BJ (cell line): Measurements from ENCODE around the gene DENND1A. TPM values are rescaled to one million over a fixed set of nuclear protein-coding genes. Genes with fewer than 3 reads are reported as not detected.

Source experiments
- CTCF ChIA-PET: fragments of 350-600 bp; formaldehyde crosslinking; extraction: SDS; loops from one replicate; lab custom pipeline; 2021; ENCODE audit warnings: antibody characterized with exemption, inconsistent platforms; lab: Yijun Ruan, JAX
- POLR2A ChIA-PET: fragments of 300-600 bp; sonication (Branson Sonifier 250); formaldehyde crosslinking; extraction: SDS; loops from one replicate; lab custom pipeline; 2021; ENCODE audit warnings: antibody characterized with exemption; lab: Charles Lee
- DNase-seq: peaks from one replicate; pipeline ENCODE4 v3.0.0-alpha.2; 2011; ENCODE audit warnings: low read depth
- H3K27me3 ChIP-seq: 2 replicates; pipeline ENCODE4 v1.6.0; 2011; ENCODE audit warnings: low read length; ENCODE audit not compliant: control insufficient read depth, insufficient read depth
- H3K36me3 ChIP-seq: 2 replicates; pipeline ENCODE4 v1.5.1; 2011; ENCODE audit warnings: low read length; ENCODE audit not compliant: control insufficient read depth, insufficient read depth
- H3K4me3 ChIP-seq: 2 replicates; pipeline ENCODE4 v1.5.1; 2011; ENCODE audit warnings: low read depth, mild to moderate bottlenecking, control low read depth, low read length
- CTCF ChIP-seq: IDR thresholded peaks from 2 replicates; pipeline ENCODE4 v1.5.1; 2011; ENCODE audit warnings: low read depth, mild to moderate bottlenecking, control low read depth, inconsistent platforms, low read length, moderate library complexity; ENCODE audit not compliant: insufficient read depth
- polyA plus RNA-seq: library from polyadenylated mRNA; depleted of rRNA; stranded (reverse); fragments of >200 nt; gene quantifications from 2 replicates; pipeline ENCODE4 v1.2.3, GENCODE V29; 2011

Gene DENND1A
- polyA plus RNA-seq, 1 experiment, result 24.0 TPM

GRCh38 chr9:123469282-123469681, 460.6 kb downstream of the DENND1A start:
- CTCF ChIA-PET, result interaction anchor here (1.2 kb wide), 1 partner anchor 11 kb away, joined by 3 read pairs; no protein-coding TSS in a partner anchor
- H3K27me3 ChIP-seq, result no peaks in the 10 kb centered on the region
- H3K4me3 ChIP-seq, result no peak overlapping the region
- POLR2A ChIA-PET, result no interaction called here
- no peak for DNase-seq
- TF ChIP-seq CTCF, result no peak
- no peaks in the 10 kb centered on the region for H3K36me3 ChIP-seq

DNA sequence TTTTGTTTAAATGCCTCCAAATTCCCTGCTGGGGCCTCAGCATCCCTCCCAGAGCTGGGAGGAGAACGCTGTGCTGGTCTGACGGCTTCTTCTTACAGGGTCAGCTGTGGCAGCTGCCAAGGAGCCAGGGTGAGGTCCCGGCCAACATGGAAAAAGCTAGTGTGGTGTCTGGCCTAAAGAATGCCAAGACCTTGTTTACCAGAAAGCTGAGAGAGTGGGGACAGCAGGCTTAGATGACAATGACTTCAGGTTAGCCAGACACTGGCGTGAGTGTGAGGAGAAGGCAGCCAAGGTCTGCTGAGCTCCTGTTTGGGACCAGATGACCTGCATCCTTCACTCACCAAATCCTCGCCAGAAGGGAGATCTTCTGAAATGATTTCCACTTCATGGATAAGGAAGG, 461.4 kb downstream of the DENND1A start:
- no peak for TF ChIP-seq CTCF
- CTCF ChIA-PET, result no interaction called here

GRCh38 chr9:123465304-123465703, 464.6 kb downstream of the DENND1A start:
- no peak overlapping the region for H3K4me3 ChIP-seq
- no peak for TF ChIP-seq CTCF
- no peaks in the 10 kb centered on the region; the same call in 1 of the 2 replicates for H3K36me3 ChIP-seq
- no peaks in the 10 kb centered on the region for H3K27me3 ChIP-seq
- POLR2A ChIA-PET, result interaction anchor here (0.7 kb wide), 1 partner anchor 28 kb away, joined by 3 read pairs; no protein-coding TSS in a partner anchor
- CTCF ChIA-PET, result interaction anchor here (1.4 kb wide), 1 partner anchor 11 kb away, joined by 3 read pairs; no protein-coding TSS in a partner anchor
- DNase-seq, result no peak

More for the DNA sequence above, 461.4 kb downstream of the DENND1A start:
- H3K36me3 ChIP-seq, result no peaks in the 10 kb centered on the region
- DNase-seq, result no peak
- no peaks in the 10 kb centered on the region for H3K27me3 ChIP-seq
- no peak overlapping the region for H3K4me3 ChIP-seq
- POLR2A ChIA-PET, result no interaction called here

GRCh38 chr9:123460091-123460490, 469.8 kb downstream of the DENND1A start:
- Histone ChIP-seq H3K36me3 (peaks cover 1% of the 10 kb centered on the region), H3K27me3 (no peaks in the 10 kb centered on the region), H3K4me3 (no peak overlapping the region)
- no peak for DNase-seq
- ChIA-PET CTCF (no interaction called here), POLR2A (no interaction called here)
- TF ChIP-seq CTCF, result no peak

DNA sequence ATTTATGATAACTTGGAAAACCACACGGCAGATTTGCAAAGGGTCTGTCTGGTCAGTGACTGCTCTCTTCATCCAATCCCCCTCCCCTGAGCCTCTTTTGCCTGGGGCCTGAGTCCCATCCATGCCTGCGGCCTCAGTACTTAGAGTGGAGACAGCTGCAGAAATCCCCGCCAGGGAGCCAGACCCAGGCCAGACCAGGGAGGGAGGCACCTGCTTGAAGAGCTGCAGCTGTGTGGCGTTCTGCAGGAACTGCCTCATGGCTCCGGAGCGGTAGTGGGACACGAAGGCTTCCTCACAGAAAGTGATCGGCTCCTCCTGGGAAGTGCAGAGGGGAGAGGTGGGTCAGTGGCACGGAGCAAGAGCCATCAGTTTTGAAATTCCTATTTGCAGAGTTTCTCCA, 472.3 kb downstream of the DENND1A start:
- Histone ChIP-seq H3K36me3 (peaks cover 3% of the 10 kb centered on the region), H3K4me3 (no peak overlapping the region), H3K27me3 (no peaks in the 10 kb centered on the region)
- no peak for TF ChIP-seq CTCF
- CTCF ChIA-PET, result interaction anchor here (1.4 kb wide), 1 partner anchor 9 kb away, joined by 3 read pairs; no protein-coding TSS in a partner anchor
- DNase-seq, result no peak
- POLR2A ChIA-PET, result no interaction called here
